Epithelial cell of proximal tubule (primary cell): ENCODE data around the gene FOXC1. TPM values are rescaled to one million over a fixed set of nuclear protein-coding genes. Genes with fewer than 3 reads are reported as not detected.

Source experiments
- DNase-seq: peaks from one replicate; pipeline ENCODE4 v3.0.0-alpha.2; 2011; ENCODE audit warnings: low read depth
- H3K4me3 ChIP-seq: 2 replicates; pipeline ENCODE4 v1.5.1; 2011; ENCODE audit warnings: low read depth, mild to moderate bottlenecking, low read length
- total RNA-seq: library from RNA; depleted of rRNA; stranded (reverse); fragments of >200 nt; gene quantifications from 2 replicates; pipeline ENCODE4 v1.2.3, GENCODE V29; 2015
- TF ChIP-seq, protein P1 (sequence below): conservative IDR thresholded peaks from 2 replicates; pipeline ENCODE4 v1.5.1; 2012; ENCODE audit warnings: low read depth, mild to moderate bottlenecking, low read length

The FOXC1 gene
- total RNA-seq, 1 donor from 2014 or later: 27.7 TPM

DNA sequence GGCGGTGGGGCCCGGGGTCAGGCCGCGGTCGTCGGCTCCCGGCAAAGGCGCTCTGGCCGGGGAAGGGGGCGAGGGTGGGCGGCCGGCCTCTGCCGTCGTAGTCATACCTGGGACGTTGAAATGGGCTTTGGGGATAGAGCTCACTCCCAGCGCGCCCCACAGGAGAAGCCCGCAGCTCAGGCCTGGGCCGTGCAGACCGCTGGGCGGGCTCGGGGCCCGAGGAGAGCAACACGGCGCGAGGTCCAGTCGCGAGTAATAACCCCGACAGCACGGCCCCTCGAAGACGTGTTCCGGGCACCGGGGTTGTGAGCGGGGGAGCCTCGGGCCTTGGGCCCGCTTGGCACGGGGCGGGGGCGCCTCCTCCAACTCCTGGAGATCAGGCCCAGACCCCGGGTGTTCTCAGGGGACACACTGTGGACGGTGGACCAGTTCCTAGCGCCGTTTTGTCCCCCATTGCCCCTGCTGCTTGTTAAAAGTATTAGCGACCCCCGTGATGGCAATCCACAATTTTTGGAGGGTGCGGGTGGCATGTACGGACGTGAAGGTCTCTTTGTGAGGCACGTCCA lies 10.9 kb downstream of the FOXC1 start:
- TF ChIP-seq, protein P1, sequence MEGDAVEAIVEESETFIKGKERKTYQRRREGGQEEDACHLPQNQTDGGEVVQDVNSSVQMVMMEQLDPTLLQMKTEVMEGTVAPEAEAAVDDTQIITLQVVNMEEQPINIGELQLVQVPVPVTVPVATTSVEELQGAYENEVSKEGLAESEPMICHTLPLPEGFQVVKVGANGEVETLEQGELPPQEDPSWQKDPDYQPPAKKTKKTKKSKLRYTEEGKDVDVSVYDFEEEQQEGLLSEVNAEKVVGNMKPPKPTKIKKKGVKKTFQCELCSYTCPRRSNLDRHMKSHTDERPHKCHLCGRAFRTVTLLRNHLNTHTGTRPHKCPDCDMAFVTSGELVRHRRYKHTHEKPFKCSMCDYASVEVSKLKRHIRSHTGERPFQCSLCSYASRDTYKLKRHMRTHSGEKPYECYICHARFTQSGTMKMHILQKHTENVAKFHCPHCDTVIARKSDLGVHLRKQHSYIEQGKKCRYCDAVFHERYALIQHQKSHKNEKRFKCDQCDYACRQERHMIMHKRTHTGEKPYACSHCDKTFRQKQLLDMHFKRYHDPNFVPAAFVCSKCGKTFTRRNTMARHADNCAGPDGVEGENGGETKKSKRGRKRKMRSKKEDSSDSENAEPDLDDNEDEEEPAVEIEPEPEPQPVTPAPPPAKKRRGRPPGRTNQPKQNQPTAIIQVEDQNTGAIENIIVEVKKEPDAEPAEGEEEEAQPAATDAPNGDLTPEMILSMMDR: no peak
- peak overlapping the region; percentile 47 for H3K4me3 ChIP-seq
- no peak for DNase-seq

DNA sequence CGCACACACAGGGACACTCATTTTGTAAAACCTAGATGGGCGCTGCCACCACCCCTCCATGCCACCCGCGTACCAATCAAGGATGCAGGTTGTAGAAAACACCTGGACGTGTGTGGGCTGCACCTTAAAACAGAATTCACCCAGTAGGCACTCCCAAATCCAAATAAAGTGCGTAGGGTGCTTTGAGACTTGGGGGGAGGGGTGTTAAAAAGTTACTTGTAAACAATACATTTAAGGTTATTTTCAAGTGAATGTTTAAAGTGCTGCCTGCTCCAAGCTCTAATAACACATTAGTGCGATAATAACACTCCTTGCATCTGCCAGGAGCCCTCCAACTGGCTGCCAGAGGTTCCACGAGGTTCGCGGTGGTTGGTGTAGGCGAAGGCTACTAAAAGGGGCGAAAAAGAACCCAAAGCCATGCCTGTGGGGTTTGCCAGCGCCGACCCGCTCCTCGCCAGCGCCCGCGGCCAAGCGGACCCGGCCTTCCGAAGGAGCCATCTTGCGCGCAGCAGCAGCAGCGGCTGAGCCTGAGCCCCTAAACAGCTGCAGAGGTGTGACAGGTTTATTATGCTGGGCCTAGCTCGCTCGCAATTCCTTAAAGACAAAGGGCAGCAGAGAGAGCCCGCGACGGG lies 11.5 kb downstream of the FOXC1 start:
- H3K4me3 ChIP-seq: no peak overlapping the region
- no peak for DNase-seq
- TF ChIP-seq, protein P1: no peak

DNA sequence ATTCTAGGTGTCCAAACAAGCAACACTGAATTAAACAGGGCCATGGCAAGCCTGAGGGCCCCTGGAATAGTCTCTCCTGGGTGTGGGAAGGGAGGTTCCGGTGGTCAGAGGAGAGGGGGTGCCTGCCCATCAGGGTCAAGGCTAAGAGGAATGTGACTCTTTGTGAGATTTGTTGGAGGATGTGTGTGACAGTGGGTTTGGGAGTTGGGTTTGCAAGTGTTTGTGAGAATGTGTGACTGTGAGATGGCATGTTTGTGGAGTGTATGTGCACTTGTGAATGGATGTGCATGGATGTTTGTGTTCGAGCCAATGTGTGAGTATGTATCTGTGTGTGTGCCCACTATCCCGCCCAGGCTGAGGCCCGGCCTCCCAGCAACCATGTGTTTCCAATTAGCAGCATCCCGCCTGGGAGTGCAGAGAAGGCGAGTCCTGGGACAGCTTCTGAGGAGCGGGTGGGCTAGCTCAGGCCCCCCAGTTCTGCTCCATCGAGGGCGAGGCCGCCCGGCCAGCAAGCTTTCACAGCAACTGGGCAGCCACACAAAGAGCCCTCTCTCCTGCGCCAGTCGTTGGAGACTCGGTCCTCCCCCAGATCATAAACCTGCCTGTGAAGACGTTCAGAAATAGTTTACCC lies 12.6 kb downstream of the FOXC1 start:
- no peak overlapping the region for H3K4me3 ChIP-seq
- DNase-seq: no peak
- TF ChIP-seq, protein P1: no peak

DNA sequence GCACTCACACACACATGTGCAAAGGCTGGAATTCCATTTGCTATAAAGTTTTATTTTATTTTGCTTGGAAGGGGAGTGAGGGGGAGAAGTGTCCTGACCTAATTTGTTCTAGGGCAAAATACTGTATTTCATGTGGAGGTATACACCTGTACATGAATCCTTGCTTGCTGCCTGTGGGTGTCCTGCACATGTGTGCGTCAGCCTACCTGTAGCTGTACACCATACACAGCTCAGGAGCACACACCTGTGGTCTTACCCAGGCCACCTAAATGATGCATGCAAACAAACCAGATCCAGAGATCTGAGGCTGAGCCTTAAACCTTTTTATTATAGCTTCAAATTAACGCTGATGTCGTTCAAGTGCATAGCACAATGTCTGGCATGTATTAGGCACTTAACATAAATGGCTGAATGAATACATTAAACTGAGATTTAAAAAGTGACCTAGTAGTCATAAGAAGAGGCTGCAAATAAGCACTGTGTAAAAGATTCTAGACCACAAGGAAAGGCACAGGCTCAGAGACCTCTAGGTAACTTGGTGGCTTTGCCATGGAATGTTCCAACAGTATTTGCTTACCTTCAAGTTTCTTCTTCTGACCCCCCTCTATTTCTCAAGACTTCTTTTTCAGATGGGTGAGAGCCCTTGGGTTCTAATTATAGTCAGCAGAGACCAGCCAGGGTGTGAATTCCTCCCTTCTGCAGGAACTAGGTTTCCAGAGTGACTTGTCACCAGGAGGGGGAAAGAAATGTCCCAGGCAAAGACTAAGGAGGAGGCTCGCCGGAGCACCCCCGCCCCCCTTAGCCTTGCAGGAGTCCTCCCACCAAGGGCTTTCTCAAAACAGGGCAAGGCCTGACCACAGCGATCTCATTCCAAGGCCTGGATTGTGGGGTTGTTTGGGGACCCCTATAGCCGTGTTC lies 13.4 kb downstream of the FOXC1 start:
- DNase-seq: no peak
- H3K4me3 ChIP-seq: peak overlapping the region; percentile 87
- TF ChIP-seq, protein P1: no peak

DNA sequence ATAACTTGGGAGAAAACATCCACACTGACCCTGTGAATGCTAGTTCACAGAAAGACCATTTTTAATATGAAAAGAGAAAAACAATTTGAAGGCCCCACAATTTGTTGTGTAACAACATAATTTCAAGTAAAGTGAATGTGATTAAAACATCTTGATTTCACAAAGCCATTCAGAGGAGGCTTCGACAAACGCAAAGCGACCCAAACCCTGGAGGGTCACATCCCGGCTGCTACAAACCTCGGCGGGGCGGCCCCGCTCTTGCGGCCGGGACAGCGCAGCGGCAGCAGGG lies 14.0 kb downstream of the FOXC1 start:
- H3K4me3 ChIP-seq: peak overlapping the region; percentile 87
- DNase-seq: no peak
- TF ChIP-seq, protein P1: no peak

DNA sequence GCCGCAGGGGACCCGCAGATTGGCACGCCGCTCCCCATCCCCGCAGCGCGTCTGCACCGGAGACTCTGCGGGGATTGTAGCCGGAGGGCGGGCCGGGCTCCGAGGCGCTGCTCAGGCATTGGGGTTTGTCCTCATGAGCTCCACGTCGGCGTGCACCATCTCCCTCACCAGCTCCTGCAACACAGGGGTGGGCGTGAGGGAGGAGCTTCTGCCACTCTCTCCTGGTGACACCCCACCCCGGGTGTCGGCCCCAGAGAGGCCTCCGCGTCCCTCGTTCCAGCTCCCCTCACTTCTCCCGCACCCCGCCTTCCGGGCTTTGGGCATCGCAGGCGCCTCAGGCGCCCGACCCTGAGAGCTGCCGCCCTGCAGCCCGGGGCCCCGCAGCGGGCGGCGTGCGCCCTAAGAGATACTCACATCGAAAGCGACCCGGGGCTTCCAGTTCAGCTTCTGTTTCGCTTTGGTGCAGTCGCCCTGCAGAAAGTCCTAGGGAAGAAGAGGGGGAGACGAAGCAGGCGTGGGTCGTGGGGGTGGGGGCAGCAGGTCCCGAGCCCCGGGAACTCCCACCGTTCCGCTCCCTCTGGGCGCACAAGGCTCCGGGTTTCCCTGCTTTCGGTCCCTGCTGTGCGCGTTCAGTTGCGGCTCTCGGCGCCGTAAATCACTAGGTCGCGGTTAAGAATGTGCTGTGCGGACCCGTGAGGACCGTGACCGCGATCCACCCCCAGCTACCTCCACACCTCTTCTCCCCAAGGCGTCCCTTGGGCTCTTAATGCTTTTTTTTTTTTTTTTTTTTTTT lies 14.5 kb downstream of the FOXC1 start:
- no peak for DNase-seq
- TF ChIP-seq, protein P1: no peak
- H3K4me3 ChIP-seq: peak overlapping the region; percentile 87
